Brain microvascular endothelial cell (primary cell): Measurements from ENCODE around the gene C1QA.
"Not testable (repeated sequence)": the region's sequence is repeated elsewhere in the genome, so short reads cannot be mapped to it uniquely, and the experiment has no call there.

Source experiments
- DNase-seq: peaks from one replicate; pipeline ENCODE4 v3.0.0-alpha.2; 2020
- H3K27ac ChIP-seq: fragments of 250-450 bp; sonication (Bioruptor Pico); 2 replicates; pipeline ENCODE4 v1.5.1; 2020; ENCODE audit warnings: mild to moderate bottlenecking, moderate library complexity
- H3K27me3 ChIP-seq: fragments of 250-450 bp; sonication (Bioruptor Pico); replicated peaks from 2 replicates; pipeline ENCODE4 v1.5.1; 2020; ENCODE audit warnings: mild to moderate bottlenecking
- H3K36me3 ChIP-seq: fragments of 250-450 bp; sonication (Bioruptor Pico); replicated peaks from 2 replicates; pipeline ENCODE4 v1.5.1; 2020; ENCODE audit warnings: mild to moderate bottlenecking
- H3K4me3 ChIP-seq: 2 replicates; pipeline ENCODE4 v1.5.1; 2011; ENCODE audit warnings: low read depth, mild to moderate bottlenecking, control low read depth, low read length, moderate library complexity
- CTCF ChIP-seq: IDR thresholded peaks from 2 replicates; pipeline ENCODE4 v1.5.1; 2011; ENCODE audit warnings: low read depth, mild to moderate bottlenecking, moderate library complexity, low read length, control low read depth, inconsistent platforms; ENCODE audit errors: missing control alignments
- in situ Hi-C: cut with HindIII; loops from 2 replicates; pipeline ENCODE4 v1.10.0; 2017; ENCODE audit warnings: low sequenced_read_pairs, low pct_ligation_motif_present

Gene C1QA

GRCh38 chr1:22666412-22666811 is 30.0 kb downstream of the C1QA start:
- TF ChIP-seq CTCF, result no peak
- in situ Hi-C loops, result no loop called here
- Histone ChIP-seq H3K27me3 (peaks cover 22% of the 10 kb centered on the region), H3K27ac (no peak overlapping the region), H3K4me3 (no peak overlapping the region), H3K36me3 (no peaks in the 10 kb centered on the region)
- DNase-seq, result no peak

GRCh38 chr1:22668840-22669239 is 32.4 kb downstream of the C1QA start:
- H3K36me3 ChIP-seq, DNase-seq, H3K4me3 ChIP-seq, in situ Hi-C loops, H3K27ac ChIP-seq: not testable (repeated sequence)
- peaks cover 42% of the 10 kb centered on the region for H3K27me3 ChIP-seq

GRCh38 chr1:22670352-22670975 is 34.0 kb downstream of the C1QA start:
- no peak overlapping the region for H3K27ac ChIP-seq
- H3K36me3 ChIP-seq, result no peaks in the 10 kb centered on the region
- H3K27me3 ChIP-seq, result peaks cover 42% of the 10 kb centered on the region
- in situ Hi-C loops, result no loop called here
- H3K4me3 ChIP-seq, result no peak overlapping the region
- no peak for DNase-seq
- no peak for TF ChIP-seq CTCF

GRCh38 chr1:22671999-22672398 is 35.6 kb downstream of the C1QA start:
- in situ Hi-C loops, result no loop called here
- H3K4me3 ChIP-seq, result no peak overlapping the region
- no peak for DNase-seq
- no peak overlapping the region for H3K27ac ChIP-seq
- peaks cover 40% of the 10 kb centered on the region for H3K27me3 ChIP-seq
- TF ChIP-seq CTCF, result no peak
- H3K36me3 ChIP-seq, result no peaks in the 10 kb centered on the region

GRCh38 chr1:22673486-22674409 is 37.3 kb downstream of the C1QA start:
- peak; percentile 67 for DNase-seq
- Histone ChIP-seq H3K27me3 (peaks cover 35% of the 10 kb centered on the region), H3K27ac (no peak overlapping the region), H3K36me3 (no peaks in the 10 kb centered on the region), H3K4me3 (no peak overlapping the region)
- TF ChIP-seq CTCF, result peak; percentile 91
- in situ Hi-C loops, result no loop called here

- H3K4me3 ChIP-seq, result no peak overlapping the region
- in situ Hi-C loops, result no loop called here
- no peaks in the 10 kb centered on the region for H3K36me3 ChIP-seq
- no peak for TF ChIP-seq CTCF
- no peak for DNase-seq
- H3K27me3 ChIP-seq, result peaks cover 33% of the 10 kb centered on the region
- no peak overlapping the region for H3K27ac ChIP-seq
Observed at GRCh38 chr1:22674410-22674749, 38.0 kb downstream of the C1QA start.

- H3K27me3 ChIP-seq, result peaks cover 24% of the 10 kb centered on the region
- in situ Hi-C loops, result loop anchor here (25.0 kb wide), 1 partner anchor 211 kb away; no protein-coding TSS in a partner anchor
- not testable (repeated sequence) for H3K36me3 ChIP-seq
Observed at GRCh38 chr1:22676151-22676550, 39.7 kb downstream of the C1QA start.

More at GRCh38 chr1:22676151-22676550, 39.7 kb downstream of the C1QA start:
- not testable (repeated sequence) for H3K27ac ChIP-seq, H3K4me3 ChIP-seq, DNase-seq
